ENCODE data around the gene TNP2. TPM values are rescaled to one million over a fixed set of nuclear protein-coding genes. Genes with fewer than 3 reads are reported as not detected.
A peak's percentile ranks its signal among the peaks of the same experiment; 100 is the strongest.

Gene TNP2
- polyA plus RNA-seq, 1 donor: not detected

GRCh38 chr16:11256661-11257130, 12.4 kb downstream of the TNP2 start:
- no peak for DNase-seq

- DNase-seq: peak; percentile 87
These were observed 13.1 kb downstream of the TNP2 start, which contains the start of gene SOCS1 for GRCh38 chr16:11255737-11256660. SOCS1 (minus strand) TSS chr16:11256204; CDS start chr16:11255478, 726 bp downstream.

GRCh38 chr16:11254913-11255736, 14.0 kb downstream of the TNP2 start:
- DNase-seq: peak; percentile 53

- DNase-seq: no peak
These were observed 14.9 kb downstream of the TNP2 start for GRCh38 chr16:11253995-11254912.

GRCh38 chr16:11253009-11253994, 15.8 kb downstream of the TNP2 start:
- no peak for DNase-seq

GRCh38 chr16:11252482-11252931, 16.6 kb downstream of the TNP2 start:
- no peak for DNase-seq

- no peak for DNase-seq
These were observed 17.3 kb downstream of the TNP2 start for GRCh38 chr16:11251525-11252481.

GRCh38 chr16:11250786-11251524, 18.2 kb downstream of the TNP2 start:
- no peak for DNase-seq

- DNase-seq: peak; percentile 66
These were observed 18.9 kb downstream of the TNP2 start for GRCh38 chr16:11250091-11250785.

GRCh38 chr16:11249233-11250061, 19.7 kb downstream of the TNP2 start:
- DNase-seq: no peak

- DNase-seq: no peak
These were observed 21.0 kb downstream of the TNP2 start for GRCh38 chr16:11248133-11248532.

GRCh38 chr16:11245988-11246387, 23.1 kb downstream of the TNP2 start:
- no peak for DNase-seq

- no peak for DNase-seq
These were observed 23.8 kb downstream of the TNP2 start for GRCh38 chr16:11245222-11245737.

GRCh38 chr16:11242658-11243057, 26.5 kb downstream of the TNP2 start:
- no peak for DNase-seq

- DNase-seq: no peak
These were observed 27.5 kb downstream of the TNP2 start for GRCh38 chr16:11241480-11242204.

Data from left kidney (tissue), 2 donors.